ENCODE measurements around the gene IFNA21. TPM values are rescaled to one million over a fixed set of nuclear protein-coding genes. Genes with fewer than 3 reads are reported as not detected.
"Not testable (repeated sequence)": the region's sequence is repeated elsewhere in the genome, so short reads cannot be mapped to it uniquely, and the experiment has no call there.

The IFNA21 gene
- total and polyA plus RNA-seq, 2 of the 8 experiments (the other 6 are each of a cell fraction or from before 2014, with no cell fraction given) = not detected

GRCh38 chr9:21182810-21183736 is 16.6 kb upstream of the IFNA21 start:
- H3K79me2 ChIP-seq (ENCODE audit: control insufficient read depth in 1 of 2, insufficient read depth in 2 of 2, low read length in 2 of 2); H3K9ac ChIP-seq (replicated peaks in 1 of 4; ENCODE audit: extremely low read depth in 1 of 4, low read depth in 3 of 4, low read length in 3 of 4); H4K20me1 ChIP-seq (replicated peaks in 1 of 2; ENCODE audit: control insufficient read depth in 1 of 2, insufficient read depth in 2 of 2, low read length in 2 of 2); H2BK12ac ChIP-seq (ENCODE audit: low read depth, low read length); H3K4me1 ChIP-seq (replicated peaks in 1 of 4; ENCODE audit: control insufficient read depth in 3 of 4, insufficient read depth in 4 of 4, low read length in 3 of 4); DNase-seq (ENCODE audit: low read depth in 1 of 2, low spot score in 2 of 2); H3K36me3 ChIP-seq (ENCODE audit: control insufficient read depth in 2 of 4, insufficient read depth in 4 of 4, low read length in 3 of 4); H2BK20ac ChIP-seq (ENCODE audit: low read length); H2BK120ac ChIP-seq (replicated peaks; ENCODE audit: low read depth, low read length); H3K56ac ChIP-seq (replicated peaks; ENCODE audit: insufficient read length, low read depth, low read length); H2AFZ ChIP-seq (ENCODE audit: low read length); H2BK15ac ChIP-seq (ENCODE audit: low read length); FAIRE-seq; POLR2A ChIA-PET (ENCODE audit: partially characterized antibody); H3K4ac ChIP-seq (replicated peaks; ENCODE audit: insufficient read length, low read depth, low read length); H3K14ac ChIP-seq (ENCODE audit: insufficient read length); H4K91ac ChIP-seq (replicated peaks; ENCODE audit: insufficient read length, low read length); H3K27me3 ChIP-seq (replicated peaks in 1 of 4; ENCODE audit: control insufficient read depth in 3 of 4, extremely low read depth in 1 of 4, insufficient read depth in 3 of 4, low read length in 3 of 4); H4K8ac ChIP-seq (ENCODE audit: extremely low read depth, insufficient read depth, low read length); H3K23ac ChIP-seq (ENCODE audit: insufficient read length); H3K27ac ChIP-seq (ENCODE audit: low read depth, low read length); H3K4me2 ChIP-seq (ENCODE audit: insufficient read depth in 1 of 2, low read depth in 2 of 2, low read length in 2 of 2); H4K5ac ChIP-seq (ENCODE audit: insufficient read length, low read depth, low read length); H3K4me3 ChIP-seq (ENCODE audit: extremely low read depth in 1 of 4, insufficient read depth in 2 of 4, low read depth in 3 of 4, low read length in 4 of 4); H2AK5ac ChIP-seq (ENCODE audit: low read depth, low read length); H3K9me3 ChIP-seq (ENCODE audit: insufficient read depth in 2 of 2, low read depth in 1 of 2, low read length in 1 of 2); H2BK5ac ChIP-seq (ENCODE audit: low read depth, low read length); H3K79me1 ChIP-seq (ENCODE audit: low read depth, low read length); H3K23me2 ChIP-seq (ENCODE audit: low read depth, low read length); H3K18ac ChIP-seq (ENCODE audit: extremely low read depth, low read length): not testable (repeated sequence)
- CTCF ChIA-PET (ENCODE audit: partially characterized antibody) = interaction anchor here (0.7 to 2.6 kb wide), 37 partner anchors 9 to 611 kb away, joined by 3 to 15 read pairs (median 4); partner anchors contain the start of genes IFNA10 and IFNA8
- WGBS, 2 experiments (ENCODE audit: extremely low coverage in 1 of 2, insufficient coverage in 1 of 2, insufficient read length in 1 of 2, insufficient replicate concordance in 2 of 2, low coverage in 1 of 2, low lambda C conversion rate in 2 of 2, missing lambda C conversion rate in 1 of 2) = 39% methylated on average over 4 of the region's 4 CpGs; no CpG with 5 or more reads in 1 of the 2 experiments
- TF ChIP-seq RAD21 (IDR thresholded peaks at IDR 0.05 in 1 of 2, conservative IDR thresholded peaks at IDR 0.05 in 1 of 2; ENCODE audit: low read depth in 2 of 2, low read length in 2 of 2) (peak; percentile 53 to 62; a peak in 3 of 4 replicates), CTCF (IDR thresholded peaks at IDR 0.05; ENCODE audit: control extremely low read depth in 1 of 3, insufficient read depth in 1 of 3, low read depth in 1 of 3, low read length in 3 of 3) (peak; percentile 37 to 70 (median 58))

Measured in H1 (cell line).